Measurements from ENCODE around the gene KCNN3.

DNA sequence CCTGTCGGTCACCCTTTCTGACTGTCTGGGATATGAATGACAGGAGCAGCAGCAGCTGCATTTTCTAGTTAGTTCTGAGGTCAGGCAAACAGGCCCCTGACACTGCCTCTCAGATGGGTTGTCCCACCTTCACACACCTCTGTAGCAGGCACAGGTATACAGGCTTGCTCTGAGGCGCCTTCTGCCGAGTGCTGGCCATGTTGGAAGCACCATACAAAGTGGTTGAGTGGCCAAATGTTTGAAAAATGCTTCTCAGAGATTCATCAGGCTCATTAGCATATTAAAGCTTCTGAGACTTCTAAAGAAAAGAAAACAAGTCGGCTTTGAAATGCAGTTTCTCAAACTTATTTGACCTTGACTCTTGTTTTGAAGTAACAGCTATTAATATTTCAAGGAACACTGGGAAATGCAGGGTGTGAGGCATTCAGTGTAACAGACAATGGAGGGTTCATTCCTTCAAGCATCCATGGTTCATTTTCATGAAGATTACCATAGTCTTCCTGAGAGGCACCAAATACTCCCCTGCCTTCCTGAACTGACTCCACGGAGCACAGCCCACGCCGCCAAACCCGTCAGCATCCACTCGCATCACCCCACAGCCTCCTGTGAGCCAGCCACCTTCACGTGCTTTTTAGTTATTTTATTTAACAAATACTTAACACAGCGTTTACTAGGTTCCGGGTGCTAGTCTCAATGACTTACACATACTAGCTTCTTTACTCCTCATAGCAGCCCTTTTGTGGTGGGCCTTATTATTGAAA, 81.8 kb downstream of the KCNN3 start:
- TF ChIP-seq CTCF (tag by site-specific recombination; IDR thresholded peaks at IDR 0.05), result no peak
- no peak for TF ChIP-seq ZBTB17 (tag by site-specific recombination; IDR thresholded peaks at IDR 0.05)
- no peak for TF ChIP-seq KLF1 (tag by site-specific recombination; IDR thresholded peaks at IDR 0.05)
- TF ChIP-seq TCF7L2 (IDR thresholded peaks at IDR 0.05; ENCODE audit: borderline replicate concordance, low read depth, low read length), result no peak
- TF ChIP-seq, protein P1, sequence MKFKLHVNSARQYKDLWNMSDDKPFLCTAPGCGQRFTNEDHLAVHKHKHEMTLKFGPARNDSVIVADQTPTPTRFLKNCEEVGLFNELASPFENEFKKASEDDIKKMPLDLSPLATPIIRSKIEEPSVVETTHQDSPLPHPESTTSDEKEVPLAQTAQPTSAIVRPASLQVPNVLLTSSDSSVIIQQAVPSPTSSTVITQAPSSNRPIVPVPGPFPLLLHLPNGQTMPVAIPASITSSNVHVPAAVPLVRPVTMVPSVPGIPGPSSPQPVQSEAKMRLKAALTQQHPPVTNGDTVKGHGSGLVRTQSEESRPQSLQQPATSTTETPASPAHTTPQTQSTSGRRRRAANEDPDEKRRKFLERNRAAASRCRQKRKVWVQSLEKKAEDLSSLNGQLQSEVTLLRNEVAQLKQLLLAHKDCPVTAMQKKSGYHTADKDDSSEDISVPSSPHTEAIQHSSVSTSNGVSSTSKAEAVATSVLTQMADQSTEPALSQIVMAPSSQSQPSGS (tag by site-specific recombination; IDR thresholded peaks at IDR 0.05; ENCODE audit: low read depth), result no peak
- no peak for TF ChIP-seq ZNF660 (tag by site-specific recombination; IDR thresholded peaks at IDR 0.05)
- no peak for TF ChIP-seq KLF8 (tag by site-specific recombination; IDR thresholded peaks at IDR 0.05)
- no peak for TF ChIP-seq ZNF155 (tag by site-specific recombination; IDR thresholded peaks at IDR 0.05)
- no peak for TF ChIP-seq GFI1B (tag by site-specific recombination; IDR thresholded peaks at IDR 0.05)
